ENCODE results near the gene STMP1.

STMP1 gene

GRCh38 chr7:135704074-135704473 is 41.8 kb downstream of the STMP1 start:
- no peak for DNase-seq

- DNase-seq = no peak
Observed at GRCh38 chr7:135704698-135705097, 42.4 kb downstream of the STMP1 start.

GRCh38 chr7:135706038-135706742 is 43.9 kb downstream of the STMP1 start:
- no peak for DNase-seq

- DNase-seq = no peak
Observed at GRCh38 chr7:135706858-135707569, 44.7 kb downstream of the STMP1 start.

DNA sequence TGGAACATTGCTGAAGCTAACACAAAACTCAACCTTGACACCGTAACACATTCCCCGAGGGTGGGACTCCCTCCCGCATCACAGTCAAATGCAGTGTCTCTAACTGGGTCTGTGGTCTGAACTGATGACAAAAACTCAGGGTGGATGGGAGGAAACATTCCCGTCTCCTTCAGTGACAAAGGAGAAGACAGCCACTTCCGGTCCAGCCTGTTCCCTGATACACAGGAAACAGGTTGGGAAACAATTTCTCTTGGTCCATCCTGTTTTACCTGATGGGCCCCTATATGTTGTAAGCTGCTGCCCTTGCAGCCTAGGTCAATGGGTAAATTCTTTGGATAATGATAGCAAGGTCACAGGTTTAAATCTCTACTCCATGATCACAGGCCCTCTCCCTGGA is 45.3 kb downstream of the STMP1 start:
- DNase-seq = no peak

- DNase-seq = no peak
Observed at GRCh38 chr7:135708041-135708440, 45.7 kb downstream of the STMP1 start.

DNA sequence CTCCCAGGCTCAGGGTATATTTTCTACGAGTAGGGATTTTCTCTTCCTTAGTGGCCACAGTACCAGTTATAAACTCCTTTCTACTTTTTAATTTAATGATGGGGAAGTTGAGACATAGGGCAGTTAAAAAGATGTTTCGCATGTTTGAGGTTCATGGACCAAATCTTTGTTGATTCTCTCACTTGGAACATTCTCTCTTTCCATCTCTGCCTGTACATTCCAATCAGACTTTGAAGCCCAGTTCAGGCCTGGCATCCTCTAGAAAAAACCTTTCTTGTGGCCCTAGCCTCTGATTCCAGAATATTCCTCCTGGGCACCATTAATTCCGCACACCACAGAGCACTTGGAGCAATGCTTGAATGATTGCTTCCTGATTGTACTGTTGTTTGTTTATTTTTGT is 47.2 kb downstream of the STMP1 start:
- DNase-seq = no peak

GRCh38 chr7:135710417-135711138 is 48.3 kb downstream of the STMP1 start:
- no peak for DNase-seq

GRCh38 chr7:135711139-135711469 is 48.8 kb downstream of the STMP1 start:
- no peak for DNase-seq

DNA sequence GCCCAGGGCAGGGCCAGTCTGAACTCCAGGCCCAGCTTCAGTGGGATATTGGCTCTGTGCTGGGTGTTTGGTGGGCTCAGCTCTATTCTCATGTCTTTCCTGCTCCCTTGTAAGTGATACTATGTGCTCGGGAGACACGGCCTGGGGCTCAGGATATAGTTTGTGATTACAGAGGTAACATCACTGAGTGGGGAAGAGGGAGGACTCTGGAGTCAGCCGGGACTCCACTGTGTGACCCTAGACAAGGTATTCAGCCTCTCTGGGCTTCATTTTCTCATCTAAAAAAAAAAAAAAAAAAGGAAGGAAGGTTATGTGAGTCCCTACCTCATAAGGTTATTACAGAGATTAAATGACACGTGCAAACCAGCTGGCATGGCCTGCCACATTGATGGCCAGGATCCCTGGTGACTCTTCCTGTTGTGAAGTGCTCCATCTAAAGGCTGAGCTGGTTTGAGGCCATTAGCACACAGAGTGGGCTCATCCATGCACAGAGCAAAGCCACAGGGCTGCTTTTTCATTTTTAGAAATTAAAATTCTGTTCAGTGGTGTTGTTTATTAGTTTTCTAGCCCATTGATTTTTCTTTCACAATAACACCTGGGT is 50.0 kb downstream of the STMP1 start:
- no peak for DNase-seq

GRCh38 chr7:135712796-135713195 is 50.5 kb downstream of the STMP1 start:
- no peak for DNase-seq

- DNase-seq = no peak
Observed at GRCh38 chr7:135713836-135714470, 51.6 kb downstream of the STMP1 start.

DNA sequence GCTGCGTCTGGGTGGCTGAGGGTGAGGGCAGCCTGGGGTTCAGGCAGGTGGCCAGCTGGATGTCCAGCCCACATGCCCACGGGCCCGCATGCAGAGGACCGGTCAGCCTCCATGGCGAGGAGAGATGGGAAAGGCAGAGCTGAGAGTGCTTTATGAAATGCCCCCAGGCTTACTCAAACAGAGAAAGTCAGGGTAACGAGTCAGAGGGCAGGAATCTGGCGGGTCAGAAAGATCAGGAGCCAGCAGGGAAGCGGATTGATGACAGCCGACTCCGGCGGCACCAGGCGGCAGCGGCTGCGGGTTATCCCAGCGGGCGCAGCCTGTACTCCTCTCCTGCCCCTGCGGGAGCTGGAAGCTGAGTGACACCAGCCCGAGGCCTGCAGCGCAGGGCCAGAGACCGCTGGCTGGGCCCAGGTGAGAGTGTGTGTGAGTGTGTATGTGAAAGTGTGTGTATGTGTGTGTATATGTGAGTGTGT is 52.3 kb downstream of the STMP1 start:
- no peak for DNase-seq

GRCh38 chr7:135715055-135715522 is 52.8 kb downstream of the STMP1 start:
- no peak for DNase-seq

DNA sequence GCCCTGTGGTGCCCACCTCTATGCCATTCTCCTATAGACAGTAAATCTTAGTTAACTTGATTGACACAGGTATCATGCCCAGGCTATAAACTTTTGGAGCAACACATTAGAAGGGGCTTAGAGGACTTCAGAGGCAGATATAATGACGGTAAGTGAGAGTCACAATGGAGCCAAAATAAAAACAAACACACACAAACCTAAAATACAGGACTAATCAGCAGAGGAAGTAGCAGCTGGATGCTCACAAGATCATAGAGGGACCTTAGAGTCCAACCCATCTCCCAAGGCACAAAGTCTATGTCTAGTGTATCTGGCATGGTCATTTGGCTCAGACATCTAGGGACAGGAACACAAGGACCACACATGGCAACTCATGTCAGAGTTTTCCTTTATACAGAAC is 53.4 kb downstream of the STMP1 start:
- no peak for DNase-seq

- no peak for DNase-seq
Observed at GRCh38 chr7:135716677-135717238, 54.4 kb downstream of the STMP1 start.

DNA sequence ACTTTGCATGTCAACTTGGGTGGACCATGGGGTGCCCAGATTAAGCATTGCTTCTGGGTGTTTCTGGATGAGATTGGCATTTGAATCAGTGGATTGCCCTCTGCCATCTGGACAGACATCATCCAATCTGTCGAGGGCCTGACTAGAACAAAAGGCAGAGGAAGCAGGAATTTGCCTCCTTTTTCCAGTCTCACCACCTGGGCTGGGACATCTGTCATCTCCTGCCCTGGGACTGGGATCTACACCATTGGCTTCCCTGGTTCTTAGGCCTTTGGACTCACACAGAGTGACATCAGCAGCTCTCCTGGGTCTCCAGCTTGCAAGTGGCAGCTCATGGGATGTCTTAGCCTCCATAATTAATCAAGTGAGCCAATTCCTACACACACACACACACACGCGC is 55.4 kb downstream of the STMP1 start:
- DNase-seq = no peak

DNA sequence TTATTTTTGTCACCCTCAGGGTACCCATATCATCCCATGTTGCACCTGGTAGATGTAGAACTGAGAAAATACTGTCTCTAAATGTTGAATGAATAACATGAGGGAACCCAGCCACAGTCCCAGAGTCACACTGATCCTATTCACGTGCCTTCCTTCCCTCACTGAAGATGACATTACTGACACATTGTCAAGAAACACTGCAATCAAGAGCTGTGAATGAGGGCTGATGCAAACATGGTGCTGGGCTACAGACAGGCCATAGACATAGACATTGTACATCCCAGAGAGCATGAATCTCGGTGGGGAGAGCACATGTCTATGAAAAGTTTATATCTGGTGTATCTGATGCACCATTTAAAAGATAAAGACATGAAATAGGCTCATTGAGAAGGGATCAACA is 55.9 kb downstream of the STMP1 start:
- no peak for DNase-seq

DNA sequence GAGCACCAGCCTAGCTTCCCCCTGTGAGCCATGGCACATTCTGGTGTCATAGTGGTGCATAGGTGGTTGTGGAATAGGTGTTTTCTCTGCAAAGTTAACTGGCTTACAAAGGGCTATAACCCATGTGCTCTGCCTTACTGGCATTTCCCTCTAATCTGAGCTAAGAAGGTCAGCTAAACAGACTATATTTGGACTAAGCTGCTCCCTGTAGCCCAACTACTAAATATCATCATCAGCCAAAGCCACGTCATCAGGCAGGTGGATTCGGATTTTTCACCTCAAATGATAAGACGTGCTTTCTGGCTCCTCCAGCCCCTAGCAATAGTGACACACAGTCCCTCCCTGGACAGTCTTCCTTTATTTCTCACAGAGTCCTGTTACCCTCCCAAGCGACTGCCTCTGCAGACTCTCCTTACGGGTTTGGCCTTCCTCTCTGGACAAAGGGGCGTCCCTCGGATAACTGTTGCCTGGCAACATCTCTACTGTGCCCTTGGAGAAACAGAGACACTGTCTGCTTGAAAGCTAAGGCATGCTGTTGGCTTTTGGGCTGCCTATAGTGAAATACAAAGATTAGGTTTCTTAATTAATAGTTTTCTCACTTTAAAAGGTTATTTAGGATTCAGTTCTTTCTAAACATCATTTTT is 56.6 kb downstream of the STMP1 start:
- no peak for DNase-seq

GRCh38 chr7:135719688-135720087 is 57.4 kb downstream of the STMP1 start:
- no peak for DNase-seq

- DNase-seq = no peak
Observed at GRCh38 chr7:135721198-135721820, 59.0 kb downstream of the STMP1 start.

DNA sequence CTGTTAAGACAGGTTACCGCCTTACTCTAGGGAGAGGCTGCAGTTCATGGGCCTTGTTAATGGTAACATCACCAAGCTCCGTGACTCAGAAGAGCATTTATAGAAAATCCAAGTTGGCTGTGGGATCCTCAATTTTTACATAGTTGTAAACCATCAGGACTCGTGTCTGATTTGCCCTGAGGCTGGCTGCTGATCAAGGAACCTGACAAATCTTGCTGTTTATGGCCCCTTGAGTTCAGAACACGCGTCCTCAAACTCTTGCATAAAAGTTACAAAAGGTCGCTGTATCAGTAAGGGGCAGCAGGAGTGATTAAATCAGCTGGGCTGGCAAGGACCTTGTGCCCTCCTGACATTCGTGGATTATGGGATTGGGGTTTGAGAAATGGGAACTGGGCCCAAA is 61.1 kb downstream of the STMP1 start:
- DNase-seq = no peak

Data from CD4-positive, alpha-beta T cell treated with Interleukin-4 for 1 hour (primary cell).